Panc1 (cell line): ENCODE measurements around the gene FHAD1.

Experiments
- POLR2AphosphoS5 ChIP-seq: IDR thresholded peaks from 2 replicates; pipeline ENCODE4 v1.6.1; 2012; ENCODE audit warnings: mild to moderate bottlenecking, low read depth, low read length, moderate library complexity
- SIN3A ChIP-seq: IDR thresholded peaks from 2 replicates; pipeline ENCODE4 v1.6.1; 2012; ENCODE audit warnings: low read depth, mild to moderate bottlenecking, low read length, moderate library complexity, borderline replicate concordance; ENCODE audit not compliant: insufficient read depth
- TCF7L2 ChIP-seq: IDR thresholded peaks from 2 replicates; pipeline ENCODE4 v1.6.1; 2011; ENCODE audit warnings: mild to moderate bottlenecking, low read depth, low read length, inconsistent platforms
- TF ChIP-seq, protein P1 (sequence below): fragments of 450-650 bp; IDR thresholded peaks from 2 replicates; pipeline ENCODE4 v1.5.1; 2017; ENCODE audit warnings: mild to moderate bottlenecking
- TF ChIP-seq, protein P2 (sequence below), 2 experiments: IDR thresholded peaks; 2 replicates each; pipeline ENCODE4 v1.6.1; 2011 to 2012; ENCODE audit warnings: low read depth in 2 of 2, control low read depth in 1 of 2, low read length in 1 of 2, mild to moderate bottlenecking in 1 of 2, moderate library complexity in 1 of 2; ENCODE audit not compliant: insufficient read depth in 1 of 2

DNA sequence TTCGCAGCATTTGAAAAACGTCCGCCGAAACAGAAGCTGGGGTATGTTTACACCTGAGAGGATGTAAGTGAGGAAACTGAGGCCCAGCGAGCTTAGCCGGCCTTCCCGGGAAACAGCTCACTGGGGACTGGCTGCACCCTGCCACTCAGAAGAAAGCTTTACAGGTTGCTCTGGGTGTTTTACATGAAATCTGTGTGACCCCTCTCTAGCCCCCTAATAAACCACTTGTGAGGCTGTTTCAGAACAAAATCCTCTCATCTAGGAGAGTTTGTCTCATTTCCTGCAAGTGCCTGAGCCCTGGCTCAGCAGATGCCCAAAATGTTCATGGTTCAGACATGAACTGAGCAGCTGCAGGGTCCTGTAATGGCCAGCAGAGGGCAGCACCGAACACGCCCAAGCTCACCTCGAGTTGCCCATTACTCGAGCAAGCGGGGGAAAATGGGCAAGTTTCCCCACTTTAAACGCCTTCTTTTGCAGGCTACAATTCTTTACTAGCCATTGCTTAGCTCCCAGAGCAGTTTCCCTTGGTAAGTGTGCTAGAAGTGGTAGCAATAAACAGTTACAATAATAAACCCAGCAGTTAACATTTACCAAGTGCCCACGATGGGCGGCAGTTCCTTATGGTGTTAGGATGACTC, 76.4 kb downstream of the FHAD1 start:
- TF ChIP-seq, protein P1, sequence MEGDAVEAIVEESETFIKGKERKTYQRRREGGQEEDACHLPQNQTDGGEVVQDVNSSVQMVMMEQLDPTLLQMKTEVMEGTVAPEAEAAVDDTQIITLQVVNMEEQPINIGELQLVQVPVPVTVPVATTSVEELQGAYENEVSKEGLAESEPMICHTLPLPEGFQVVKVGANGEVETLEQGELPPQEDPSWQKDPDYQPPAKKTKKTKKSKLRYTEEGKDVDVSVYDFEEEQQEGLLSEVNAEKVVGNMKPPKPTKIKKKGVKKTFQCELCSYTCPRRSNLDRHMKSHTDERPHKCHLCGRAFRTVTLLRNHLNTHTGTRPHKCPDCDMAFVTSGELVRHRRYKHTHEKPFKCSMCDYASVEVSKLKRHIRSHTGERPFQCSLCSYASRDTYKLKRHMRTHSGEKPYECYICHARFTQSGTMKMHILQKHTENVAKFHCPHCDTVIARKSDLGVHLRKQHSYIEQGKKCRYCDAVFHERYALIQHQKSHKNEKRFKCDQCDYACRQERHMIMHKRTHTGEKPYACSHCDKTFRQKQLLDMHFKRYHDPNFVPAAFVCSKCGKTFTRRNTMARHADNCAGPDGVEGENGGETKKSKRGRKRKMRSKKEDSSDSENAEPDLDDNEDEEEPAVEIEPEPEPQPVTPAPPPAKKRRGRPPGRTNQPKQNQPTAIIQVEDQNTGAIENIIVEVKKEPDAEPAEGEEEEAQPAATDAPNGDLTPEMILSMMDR: peak; percentile 97
- TF ChIP-seq POLR2AphosphoS5: no peak
- TF ChIP-seq, protein P2, sequence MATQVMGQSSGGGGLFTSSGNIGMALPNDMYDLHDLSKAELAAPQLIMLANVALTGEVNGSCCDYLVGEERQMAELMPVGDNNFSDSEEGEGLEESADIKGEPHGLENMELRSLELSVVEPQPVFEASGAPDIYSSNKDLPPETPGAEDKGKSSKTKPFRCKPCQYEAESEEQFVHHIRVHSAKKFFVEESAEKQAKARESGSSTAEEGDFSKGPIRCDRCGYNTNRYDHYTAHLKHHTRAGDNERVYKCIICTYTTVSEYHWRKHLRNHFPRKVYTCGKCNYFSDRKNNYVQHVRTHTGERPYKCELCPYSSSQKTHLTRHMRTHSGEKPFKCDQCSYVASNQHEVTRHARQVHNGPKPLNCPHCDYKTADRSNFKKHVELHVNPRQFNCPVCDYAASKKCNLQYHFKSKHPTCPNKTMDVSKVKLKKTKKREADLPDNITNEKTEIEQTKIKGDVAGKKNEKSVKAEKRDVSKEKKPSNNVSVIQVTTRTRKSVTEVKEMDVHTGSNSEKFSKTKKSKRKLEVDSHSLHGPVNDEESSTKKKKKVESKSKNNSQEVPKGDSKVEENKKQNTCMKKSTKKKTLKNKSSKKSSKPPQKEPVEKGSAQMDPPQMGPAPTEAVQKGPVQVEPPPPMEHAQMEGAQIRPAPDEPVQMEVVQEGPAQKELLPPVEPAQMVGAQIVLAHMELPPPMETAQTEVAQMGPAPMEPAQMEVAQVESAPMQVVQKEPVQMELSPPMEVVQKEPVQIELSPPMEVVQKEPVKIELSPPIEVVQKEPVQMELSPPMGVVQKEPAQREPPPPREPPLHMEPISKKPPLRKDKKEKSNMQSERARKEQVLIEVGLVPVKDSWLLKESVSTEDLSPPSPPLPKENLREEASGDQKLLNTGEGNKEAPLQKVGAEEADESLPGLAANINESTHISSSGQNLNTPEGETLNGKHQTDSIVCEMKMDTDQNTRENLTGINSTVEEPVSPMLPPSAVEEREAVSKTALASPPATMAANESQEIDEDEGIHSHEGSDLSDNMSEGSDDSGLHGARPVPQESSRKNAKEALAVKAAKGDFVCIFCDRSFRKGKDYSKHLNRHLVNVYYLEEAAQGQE (IDR thresholded peaks at IDR 0.05; ENCODE audit: insufficient read depth in 1 of 2, low read depth in 2 of 2, low read length in 1 of 2): no peak
- TF ChIP-seq SIN3A: no peak
- no peak for TF ChIP-seq TCF7L2
